IPS-20b (cell line): Measurements from ENCODE around the gene ISL2.

Experiments used
- H3K27ac ChIP-seq: one replicate; pipeline ENCODE4 v1.5.1; 2013; ENCODE audit warnings: low read length
- H3K27me3 ChIP-seq: 2 replicates; pipeline ENCODE4 v1.6.1; 2013; ENCODE audit warnings: mild to moderate bottlenecking, low read length, inconsistent platforms; ENCODE audit not compliant: insufficient read depth
- H3K36me3 ChIP-seq: 2 replicates; pipeline ENCODE4 v1.6.1; 2013; ENCODE audit warnings: low read depth, mild to moderate bottlenecking, inconsistent platforms, low read length, moderate library complexity; ENCODE audit not compliant: insufficient read depth
- H3K4me1 ChIP-seq: 2 replicates; pipeline ENCODE4 v1.6.1; 2013; ENCODE audit warnings: mild to moderate bottlenecking, control low read depth, inconsistent platforms, low read length, moderate library complexity; ENCODE audit not compliant: insufficient read depth
- H3K4me3 ChIP-seq: 2 replicates; pipeline ENCODE4 v1.5.1; 2013; ENCODE audit warnings: mild to moderate bottlenecking, low read length, inconsistent platforms
- H3K9ac ChIP-seq: 2 replicates; pipeline ENCODE4 v1.6.1; 2013; ENCODE audit warnings: low read depth, mild to moderate bottlenecking, inconsistent platforms, low read length, moderate library complexity
- H3K9me3 ChIP-seq: 2 replicates; pipeline ENCODE4 v1.6.1; 2013; ENCODE audit warnings: mild to moderate bottlenecking, low read depth, low read length, inconsistent platforms; ENCODE audit not compliant: insufficient read depth

The ISL2 gene

DNA sequence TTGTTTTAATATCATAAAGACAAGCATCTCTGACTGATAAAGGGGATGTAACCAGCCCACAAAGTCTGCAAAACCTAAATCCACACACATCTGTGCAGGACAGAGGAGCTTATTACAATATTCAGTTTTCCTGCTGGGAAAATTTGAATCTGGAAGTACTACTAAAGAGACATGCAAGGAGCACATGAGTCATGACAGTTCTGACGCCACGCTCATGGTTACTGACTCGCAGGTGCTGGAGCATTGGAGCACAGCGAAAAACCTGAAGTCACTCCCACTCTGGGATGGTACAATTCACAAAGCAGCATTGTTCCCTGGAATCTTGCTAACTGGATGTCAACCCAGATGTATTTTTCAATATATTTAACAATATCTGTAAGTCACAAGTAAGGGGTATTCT, 7.6 kb upstream of the ISL2 start:
- Histone ChIP-seq H3K27me3 (peaks cover 32% of the 10 kb centered on the region), H3K9me3 (no peaks in the 10 kb centered on the region), H3K4me3 (no peak overlapping the region), H3K4me1 (no peaks in the 10 kb centered on the region), H3K27ac (no peak overlapping the region), H3K9ac (no peak overlapping the region), H3K36me3 (no peaks in the 10 kb centered on the region)

DNA sequence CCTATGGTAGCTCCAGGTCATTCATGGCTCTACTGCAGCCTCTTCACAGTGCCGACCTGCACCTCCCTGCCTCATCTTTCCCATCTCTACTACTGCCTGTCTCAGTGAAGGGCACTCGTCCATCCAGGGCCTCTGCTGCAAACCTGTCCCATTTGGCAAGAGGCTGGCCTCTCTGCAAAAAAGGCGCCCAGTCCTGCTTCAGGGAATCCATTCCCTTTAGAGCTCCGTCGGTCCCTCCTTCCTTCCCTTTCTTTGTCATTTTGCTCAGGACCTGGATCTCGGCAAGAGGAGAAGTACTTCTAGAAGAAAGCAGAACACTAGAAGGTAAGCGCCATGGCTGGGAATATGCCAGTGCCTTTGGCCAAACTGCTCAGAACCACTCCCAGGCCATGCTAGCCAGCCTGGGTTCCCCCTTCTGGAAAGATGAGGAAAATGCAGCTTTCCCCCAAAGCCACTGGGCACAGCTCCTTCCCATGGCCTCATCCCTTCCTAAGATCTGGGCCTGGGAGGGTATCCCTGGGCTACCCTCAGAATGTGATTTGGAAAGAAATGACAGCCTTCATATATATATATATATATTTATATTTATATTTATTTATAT, 6.4 kb upstream of the ISL2 start:
- H3K27me3 ChIP-seq: peaks cover 38% of the 10 kb centered on the region
- H3K36me3 ChIP-seq: no peaks in the 10 kb centered on the region
- no peaks in the 10 kb centered on the region; the same call in 1 of the 2 replicates for H3K4me1 ChIP-seq
- H3K9me3 ChIP-seq: no peaks in the 10 kb centered on the region
- H3K4me3 ChIP-seq: no peak overlapping the region
- no peak overlapping the region for H3K9ac ChIP-seq
- no peak overlapping the region for H3K27ac ChIP-seq

GRCh38 chr15:76332796-76333195, 3.8 kb upstream of the ISL2 start:
- no peak overlapping the region for H3K4me3 ChIP-seq
- H3K9ac ChIP-seq: no peak overlapping the region
- no peaks in the 10 kb centered on the region; the same call in 1 of the 2 replicates for H3K4me1 ChIP-seq
- H3K27ac ChIP-seq: no peak overlapping the region
- peaks cover 64% of the 10 kb centered on the region for H3K27me3 ChIP-seq
- H3K9me3 ChIP-seq: no peaks in the 10 kb centered on the region; the same call in 1 of the 2 replicates
- no peaks in the 10 kb centered on the region for H3K36me3 ChIP-seq

DNA sequence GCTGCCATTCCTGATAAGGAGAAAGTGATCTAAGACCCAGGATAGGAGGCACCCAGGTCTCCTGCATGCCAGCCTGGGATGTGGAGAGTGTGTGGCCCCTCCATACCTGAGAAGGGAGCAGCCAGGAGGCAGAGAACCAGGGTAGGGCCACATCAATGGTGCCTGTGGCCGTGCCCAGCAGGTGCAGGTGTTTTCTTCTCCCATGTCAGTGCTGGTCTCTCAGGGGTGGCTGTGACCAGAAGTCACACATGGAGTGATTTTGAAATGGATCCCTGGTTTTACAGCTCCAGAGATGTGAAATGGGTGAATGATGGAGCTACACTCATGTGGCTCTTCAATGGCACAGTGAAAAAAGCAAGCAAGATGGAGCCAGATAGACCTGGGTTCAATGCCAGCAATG, 3.3 kb upstream of the ISL2 start:
- peaks cover 69% of the 10 kb centered on the region for H3K27me3 ChIP-seq
- H3K4me1 ChIP-seq: no peaks in the 10 kb centered on the region; the same call in 1 of the 2 replicates
- no peak overlapping the region for H3K9ac ChIP-seq
- no peak overlapping the region for H3K4me3 ChIP-seq
- H3K9me3 ChIP-seq: no peaks in the 10 kb centered on the region; the same call in 1 of the 2 replicates
- no peak overlapping the region for H3K27ac ChIP-seq
- H3K36me3 ChIP-seq: no peaks in the 10 kb centered on the region

DNA sequence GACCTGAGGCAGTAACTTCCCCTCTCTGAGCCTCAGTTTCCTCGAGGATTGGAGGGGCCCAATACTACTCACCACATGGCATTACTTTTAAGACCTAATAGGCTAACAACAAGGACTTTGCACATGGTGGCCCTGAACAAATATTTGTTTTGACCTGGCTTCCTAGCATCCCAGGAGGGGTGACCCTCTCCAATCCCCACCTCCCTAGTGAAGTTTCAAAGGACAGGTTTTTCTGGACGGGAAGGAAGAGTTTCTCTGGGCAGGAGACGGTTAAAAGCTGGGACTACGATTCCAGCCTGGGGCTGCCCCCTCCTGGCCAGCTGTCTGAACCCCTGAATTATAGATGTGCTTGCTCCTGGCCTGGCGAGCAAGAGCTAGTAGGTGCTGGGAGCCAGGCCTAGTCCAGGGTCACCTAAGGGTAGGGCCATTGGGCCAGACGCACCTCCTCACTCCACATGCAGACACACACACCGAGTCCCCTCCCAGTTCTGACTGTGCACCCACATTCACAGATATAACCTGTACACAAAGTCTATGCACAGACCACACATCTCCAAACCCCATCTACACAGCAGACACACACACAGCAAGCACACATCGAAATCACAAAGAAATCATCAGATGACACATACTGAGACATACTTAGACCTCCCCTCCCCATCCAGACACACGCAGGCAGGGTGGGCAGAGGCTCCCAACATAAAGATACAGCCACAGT, 2.7 kb upstream of the ISL2 start:
- no peaks in the 10 kb centered on the region for H3K36me3 ChIP-seq
- no peaks in the 10 kb centered on the region; the same call in 1 of the 2 replicates for H3K4me1 ChIP-seq
- peaks cover 75% of the 10 kb centered on the region for H3K27me3 ChIP-seq
- no peak overlapping the region for H3K9ac ChIP-seq
- H3K9me3 ChIP-seq: peaks cover 4% of the 10 kb centered on the region; the same call in 1 of the 2 replicates
- no peak overlapping the region for H3K27ac ChIP-seq
- H3K4me3 ChIP-seq: no peak overlapping the region

DNA sequence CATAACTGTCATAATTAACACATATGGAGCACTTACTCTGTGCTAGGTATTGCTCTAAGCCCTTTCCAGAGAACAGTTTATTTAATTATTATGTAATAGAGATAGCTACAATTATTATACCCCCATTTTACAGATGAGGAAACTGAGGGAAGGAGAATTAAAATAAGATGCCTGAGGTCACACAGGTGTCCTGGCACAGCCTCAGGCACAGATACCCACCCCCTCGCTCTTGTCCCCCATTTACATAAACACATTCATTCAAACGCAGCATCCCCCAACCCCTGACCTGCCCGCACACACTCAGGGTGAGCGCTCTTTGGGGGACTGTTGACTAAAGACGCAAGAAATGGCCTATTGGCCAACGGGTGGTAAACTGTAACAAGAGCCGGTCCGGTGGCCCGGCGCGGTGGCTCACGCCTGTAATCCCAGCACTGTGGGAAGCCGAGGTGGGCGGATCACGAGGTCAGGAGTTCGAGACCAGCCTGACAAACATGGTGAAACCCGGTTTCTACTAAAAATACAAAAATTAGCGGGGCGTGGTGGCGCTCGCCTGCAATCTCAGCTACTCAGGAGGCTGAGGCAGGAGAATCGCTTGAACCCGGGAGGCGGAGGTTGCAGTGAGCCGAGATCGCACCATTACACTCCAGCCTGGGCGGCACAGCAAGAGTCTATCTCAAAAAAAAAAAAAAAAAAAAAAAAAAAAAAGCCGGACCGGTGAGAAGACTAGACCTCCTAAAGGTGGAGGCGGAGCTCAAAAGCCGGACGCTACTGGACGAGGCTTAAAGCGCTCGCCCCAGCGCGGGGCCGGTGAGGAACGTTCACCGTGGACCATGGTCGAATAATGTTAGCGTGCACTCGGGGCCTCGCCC, 1.9 kb upstream of the ISL2 start:
- peaks cover 4% of the 10 kb centered on the region; the same call in 1 of the 2 replicates for H3K9me3 ChIP-seq
- H3K36me3 ChIP-seq: no peaks in the 10 kb centered on the region
- peaks cover 75% of the 10 kb centered on the region for H3K27me3 ChIP-seq
- peak overlapping the region; percentile 57; the same call in 1 of the 2 replicates for H3K9ac ChIP-seq
- peak overlapping the region; percentile 63; the same call in 1 of the 2 replicates for H3K4me3 ChIP-seq
- no peak overlapping the region for H3K27ac ChIP-seq
- no peaks in the 10 kb centered on the region; the same call in 1 of the 2 replicates for H3K4me1 ChIP-seq

DNA sequence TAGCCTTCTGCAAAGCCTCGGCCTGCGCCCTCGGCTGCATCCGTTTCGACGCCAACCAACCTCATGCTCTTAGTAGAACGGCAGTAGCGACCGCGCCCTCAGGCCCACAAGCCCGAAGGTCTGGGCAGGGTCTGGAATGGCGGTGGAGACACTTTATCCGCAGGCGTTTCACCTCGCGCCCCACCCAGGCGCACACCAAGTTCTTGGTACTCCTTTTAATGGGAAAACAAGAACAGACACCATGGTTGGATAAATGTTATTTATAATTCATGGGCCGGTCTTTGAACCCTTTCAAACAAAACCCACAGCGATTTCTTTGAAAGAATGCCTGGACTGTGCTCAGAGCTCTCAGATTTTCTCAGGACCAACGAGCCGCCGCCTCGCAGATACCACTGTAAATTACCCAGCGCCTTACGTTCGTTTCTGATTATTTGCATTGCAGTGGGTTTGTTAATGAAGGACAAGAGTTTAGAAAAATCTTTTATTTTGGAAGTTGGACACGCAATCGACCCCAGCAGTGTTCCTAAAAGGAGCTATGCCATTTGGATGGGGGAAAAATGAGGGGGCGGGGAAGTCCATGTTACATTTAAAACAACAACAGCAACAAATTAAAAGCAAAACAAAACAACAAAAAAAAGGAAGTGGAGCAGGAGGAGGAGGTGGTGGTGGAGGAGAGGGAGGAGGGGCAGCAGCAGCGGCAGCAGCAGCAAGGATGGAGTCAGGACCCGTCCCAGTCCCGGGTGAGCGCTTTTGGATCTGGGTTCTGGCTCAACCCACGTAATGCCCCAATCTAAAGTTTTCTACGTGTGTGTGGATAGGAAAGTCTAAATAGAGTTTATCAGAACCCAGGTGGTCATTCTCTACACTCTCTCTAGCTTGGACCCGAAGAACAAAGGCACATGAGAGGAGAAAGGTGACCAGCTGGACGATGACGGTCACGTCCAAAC, 993 bp upstream of the ISL2 start:
- Histone ChIP-seq H3K4me3 (peak overlapping the region; percentile 63), H3K9ac (peak overlapping the region; percentile 57; the same call in 1 of the 2 replicates), H3K27ac (no peak overlapping the region), H3K36me3 (no peaks in the 10 kb centered on the region), H3K9me3 (peaks cover 4% of the 10 kb centered on the region; the same call in 1 of the 2 replicates), H3K4me1 (peaks cover 3% of the 10 kb centered on the region; the same call in 1 of the 2 replicates), H3K27me3 (peaks cover 83% of the 10 kb centered on the region)

DNA sequence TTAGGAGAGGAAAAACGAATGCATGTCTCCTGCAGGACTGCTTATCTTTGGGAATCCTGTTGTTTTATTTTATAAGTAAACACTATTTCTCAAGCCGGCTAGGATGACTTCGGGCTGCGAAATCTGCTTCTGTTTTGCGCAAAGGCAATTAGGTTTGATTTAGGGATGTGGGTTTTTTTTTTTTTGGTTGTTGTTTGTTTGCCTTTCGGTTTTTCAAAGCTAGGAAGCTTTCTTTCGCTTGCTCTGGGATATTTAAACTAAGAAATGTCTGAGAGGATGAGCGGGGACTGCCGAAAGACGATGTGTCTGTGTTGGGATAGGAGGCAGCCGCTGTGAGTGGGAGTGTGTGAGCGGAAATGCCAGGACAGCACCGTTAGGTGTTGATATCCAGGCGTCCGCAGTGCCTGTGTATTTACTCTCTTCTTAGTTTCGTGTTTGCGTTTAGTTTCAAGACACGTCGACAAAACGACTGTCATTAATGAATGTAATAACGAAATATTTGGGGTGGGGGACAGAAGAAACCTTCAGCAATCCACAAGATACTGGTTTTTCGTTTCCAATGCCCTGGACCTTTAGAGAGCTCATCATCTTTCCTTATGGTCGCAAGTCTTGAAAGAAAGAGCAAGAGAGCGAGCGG, 604 bp downstream of the ISL2 start:
- peak overlapping the region; percentile 31; the same call in 1 of the 2 replicates for H3K4me3 ChIP-seq
- H3K4me1 ChIP-seq: peaks cover 6% of the 10 kb centered on the region; the same call in 1 of the 2 replicates
- H3K36me3 ChIP-seq: no peaks in the 10 kb centered on the region
- peaks cover 99% of the 10 kb centered on the region for H3K27me3 ChIP-seq
- H3K9ac ChIP-seq: no peak overlapping the region
- H3K27ac ChIP-seq: no peak overlapping the region
- H3K9me3 ChIP-seq: peaks cover 4% of the 10 kb centered on the region

- H3K4me3 ChIP-seq: peak overlapping the region; percentile 22; the same call in 1 of the 2 replicates
- H3K36me3 ChIP-seq: no peaks in the 10 kb centered on the region
- H3K9ac ChIP-seq: no peak overlapping the region
- peaks cover 6% of the 10 kb centered on the region; the same call in 1 of the 2 replicates for H3K4me1 ChIP-seq
- peaks cover 100% of the 10 kb centered on the region for H3K27me3 ChIP-seq
- no peak overlapping the region for H3K27ac ChIP-seq
- H3K9me3 ChIP-seq: peaks cover 4% of the 10 kb centered on the region
These were observed 1.3 kb downstream of the ISL2 start for GRCh38 chr15:76337696-76338485.
